HCT116 (cell line): ENCODE results near the gene KCTD18. TPM values are rescaled to one million over a fixed set of nuclear protein-coding genes. Genes with fewer than 3 reads are reported as not detected.

Experiments used
- ATAC-seq: fragments of 200-7000 bp; cut with Tn5 transposase; 2 replicates; pipeline ENCODE4 v1.9.1; 2020; ENCODE audit warnings: mild to moderate bottlenecking, moderate library complexity
- BruUV-seq: library from RNA; stranded (reverse); fragments of 400-500 nt; replicated peaks from 2 replicates; lab custom pipeline; 2021; lab: Mats Ljungman, UMichigan
- CTCF ChIA-PET: fragments of 300-600 bp; sonication (Branson Sonifier 250); formaldehyde crosslinking; loops from one replicate; lab custom pipeline; 2021; ENCODE audit warnings: antibody characterized with exemption; lab: Charles Lee
- POLR2A ChIA-PET: fragments of 300-600, 350-600 bp; sonication (Branson Sonifier 250); formaldehyde crosslinking; loops from one replicate; lab custom pipeline; 2021; ENCODE audit warnings: antibody characterized with exemption; lab: Charles Lee
- RAD21 ChIA-PET, 2 experiments: fragments of 300-600 bp; sonication (Branson Sonifier 250); formaldehyde crosslinking; loops; one replicate each; lab custom pipeline; 2023; ENCODE audit warnings: low total read pairs in 2 of 2; ENCODE audit not compliant: uncharacterized antibody in 2 of 2, unreplicated experiment in 2 of 2, low non-redundant PET in 1 of 2; lab: Charles Lee
- DNase-seq: peaks from one replicate; pipeline ENCODE4 v3.0.0-alpha.2; 2010; ENCODE audit warnings: low read depth, low spot score
- H2AFZ ChIP-seq: fragments of 200-600 bp; shearing (Covaris generic), sonication (generic); 2 replicates; pipeline ENCODE4 v1.6.1; 2017; ENCODE audit warnings: low read depth, mixed run types, mixed read lengths, antibody characterized with exemption, low read length; ENCODE audit not compliant: poor library complexity, severe bottlenecking
- H3K27ac ChIP-seq: 2 replicates; pipeline ENCODE4 v1.5.1; 2012; ENCODE audit warnings: low read depth, low read length
- H3K27me3 ChIP-seq: fragments of 200-600 bp; sonication (generic); 2 replicates; pipeline ENCODE4 v1.6.1; 2016; ENCODE audit warnings: mixed run types, low read length, mixed read lengths; ENCODE audit not compliant: insufficient read depth
- H3K36me3 ChIP-seq, 2 experiments: fragments of 200-500 bp in 1 of 2; fragments of 200-600 bp in 1 of 2; sonication (Bioruptor generic) in 1 of 2; sonication (generic) in 1 of 2; 2 replicates each; pipeline versions ENCODE4 v1.5.1 to v1.6.1; 2014 to 2016; ENCODE audit warnings: low read length in 2 of 2, inconsistent platforms in 1 of 2, mixed read lengths in 1 of 2, mixed run types in 1 of 2; ENCODE audit not compliant: insufficient read depth in 2 of 2, control insufficient read depth in 1 of 2
- H3K4me1 ChIP-seq, 2 experiments: fragments of 200-600 bp in 1 of 2; sonication (generic) in 1 of 2; 2 replicates each; pipeline versions ENCODE4 v1.5.1 to v1.6.1; 2012 to 2017; ENCODE audit warnings: low read length in 2 of 2, inconsistent platforms in 1 of 2, mild to moderate bottlenecking in 1 of 2, mixed read lengths in 1 of 2, mixed run types in 1 of 2, moderate library complexity in 1 of 2; ENCODE audit not compliant: insufficient read depth in 2 of 2, control insufficient read depth in 1 of 2
- H3K4me2 ChIP-seq: fragments of 200-600 bp; sonication (generic); 2 replicates; pipeline ENCODE4 v1.6.1; 2017; ENCODE audit warnings: mixed run types, low read length, mixed read lengths
- H3K4me3 ChIP-seq, 2 experiments: fragments of 200-600 bp in 1 of 2; sonication (generic) in 1 of 2; replicated peaks in 1 of 2; 2 replicates each; pipeline ENCODE4 v1.5.1; 2011 to 2016; ENCODE audit warnings: low read length in 2 of 2, control low read depth in 1 of 2, low read depth in 1 of 2, mild to moderate bottlenecking in 1 of 2, mixed read lengths in 1 of 2, mixed run types in 1 of 2
- H3K79me2 ChIP-seq: fragments of 200-600 bp; sonication (generic); 2 replicates; pipeline ENCODE4 v1.6.1; 2017; ENCODE audit warnings: mild to moderate bottlenecking, mixed run types, low read length, moderate library complexity, mixed read lengths; ENCODE audit not compliant: insufficient read depth
- H3K9ac ChIP-seq: fragments of 200-600 bp; sonication (generic); 2 replicates; pipeline ENCODE4 v1.6.1; 2016; ENCODE audit warnings: low read length, mixed read lengths
- H3K9me2 ChIP-seq: fragments of 200-600 bp; sonication (generic), shearing (Covaris generic); 2 replicates; pipeline ENCODE4 v1.6.1; 2017; ENCODE audit warnings: mixed run types, mild to moderate bottlenecking, moderate library complexity; ENCODE audit not compliant: insufficient read depth
- H3K9me3 ChIP-seq, 2 experiments: fragments of 200-500 bp in 1 of 2; fragments of 200-600 bp in 1 of 2; sonication (Bioruptor generic) in 1 of 2; sonication (generic) in 1 of 2; 2 replicates each; pipeline ENCODE4 v1.6.1; 2014 to 2017; ENCODE audit warnings: low read length in 2 of 2, mixed read lengths in 2 of 2, inconsistent platforms in 1 of 2, low read depth in 1 of 2, mild to moderate bottlenecking in 1 of 2, mixed run types in 1 of 2, moderate library complexity in 1 of 2; ENCODE audit not compliant: control insufficient read depth in 1 of 2, insufficient read depth in 1 of 2
- H4K20me1 ChIP-seq: fragments of 200-600 bp; sonication (generic), shearing (Covaris generic); 2 replicates; pipeline ENCODE4 v1.6.1; 2017; ENCODE audit warnings: mixed run types, mild to moderate bottlenecking, moderate library complexity; ENCODE audit not compliant: insufficient read depth
- CBX3 ChIP-seq: IDR thresholded peaks from 2 replicates; pipeline ENCODE4 v1.6.1; 2012; ENCODE audit warnings: low read depth
- CEBPB ChIP-seq: IDR thresholded peaks from 2 replicates; pipeline ENCODE4 v1.6.1; 2012; ENCODE audit warnings: low read depth
- EZH2 ChIP-seq: fragments of 200-600 bp; sonication (generic); IDR thresholded peaks from 2 replicates; pipeline ENCODE4 v1.6.1; 2017; ENCODE audit warnings: antibody characterized with exemption, mixed run types
- POLR2A ChIP-seq: IDR thresholded peaks from 2 replicates; pipeline ENCODE4 v1.7.0; 2011; ENCODE audit warnings: borderline replicate concordance; ENCODE audit not compliant: insufficient read depth, insufficient read length; ENCODE audit errors: extremely low read depth
- RAD21 ChIP-seq: IDR thresholded peaks from 2 replicates; pipeline ENCODE4 v1.6.1; 2012; ENCODE audit warnings: low read depth, mild to moderate bottlenecking
- ZFX ChIP-seq: fragments of 450-650 bp; IDR thresholded peaks from 2 replicates; pipeline ENCODE4 v1.6.1; 2017
- intact Hi-C: fragments of 100-400 bp; cut with micrococcal nuclease; formaldehyde crosslinking; loops from 2 replicates; pipeline ENCODE4 v1.10.0; 2022
- total RNA-seq: library from RNA; stranded (reverse); gene quantifications from one replicate; pipeline ENCODE4 v1.2.1, GENCODE V29; 2021; ENCODE audit not compliant: unreplicated experiment
- TF ChIP-seq, protein P1 (sequence below), 3 experiments: fragments of 200-600 bp in 1 of 3; sonication (generic) in 1 of 3; IDR thresholded peaks in 2 of 3; conservative IDR thresholded peaks in 1 of 3; 2 replicates each; pipeline ENCODE4 v1.5.1; 2012 to 2017; ENCODE audit warnings: low read depth in 2 of 3, low read length in 2 of 3, antibody characterized with exemption in 1 of 3, borderline replicate concordance in 1 of 3, control low read depth in 1 of 3, mild to moderate bottlenecking in 1 of 3, mixed read lengths in 1 of 3, mixed run types in 1 of 3, moderate library complexity in 1 of 3; ENCODE audit not compliant: insufficient read depth in 1 of 3
- TF ChIP-seq, protein P2 (sequence below): IDR thresholded peaks from 2 replicates; pipeline ENCODE4 v1.6.1; 2011; ENCODE audit warnings: mild to moderate bottlenecking, low read length, moderate library complexity; ENCODE audit not compliant: insufficient replicate concordance; ENCODE audit errors: extremely low read depth

Gene KCTD18
- total RNA-seq, 1 experiment from 2014 or later = 12.8 TPM

DNA sequence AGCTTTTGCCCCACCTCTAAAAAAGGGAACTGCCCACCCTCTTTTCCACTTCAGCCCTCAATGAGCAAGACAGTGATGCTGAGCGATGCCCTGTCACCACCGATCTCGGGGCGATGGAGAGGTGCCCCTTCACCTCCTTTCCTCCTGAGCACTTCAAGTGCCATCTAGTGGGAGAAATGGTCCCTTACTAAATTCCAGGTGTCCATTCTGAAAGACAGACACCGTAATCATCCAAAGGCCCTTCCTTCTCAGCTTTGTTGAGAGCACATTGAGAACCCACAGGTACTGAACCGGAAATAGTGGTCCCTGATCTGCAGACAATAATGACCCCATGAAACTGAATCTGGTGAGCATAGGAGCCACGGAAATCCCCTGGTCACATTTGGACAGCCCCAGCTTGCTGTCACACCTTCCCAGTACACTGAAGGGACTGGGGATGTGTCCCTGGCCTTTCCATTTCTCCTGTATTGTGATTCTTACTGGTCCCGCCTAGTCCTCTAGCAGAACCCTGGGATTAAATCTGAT lies 38.5 kb downstream of the KCTD18 start:
- Histone ChIP-seq H3K79me2 (no peaks in the 10 kb centered on the region), H3K4me3 (no peak overlapping the region), H3K4me1 (no peaks in the 10 kb centered on the region), H3K9me2 (no peaks in the 10 kb centered on the region), H3K36me3 (peaks cover 19 to 30% of the 10 kb centered on the region in 2 experiments; a peak in 2 of 4 replicates), H4K20me1 (no peaks in the 10 kb centered on the region), H3K4me2 (no peak overlapping the region)
- no TSS peak for BruUV-seq
- RAD21 ChIA-PET = interaction anchor here in 1 of 2 experiments (1.1 kb wide), 1 partner anchor 498 kb away, joined by 4 read pairs; no protein-coding TSS in a partner anchor
- TF ChIP-seq, protein P1, sequence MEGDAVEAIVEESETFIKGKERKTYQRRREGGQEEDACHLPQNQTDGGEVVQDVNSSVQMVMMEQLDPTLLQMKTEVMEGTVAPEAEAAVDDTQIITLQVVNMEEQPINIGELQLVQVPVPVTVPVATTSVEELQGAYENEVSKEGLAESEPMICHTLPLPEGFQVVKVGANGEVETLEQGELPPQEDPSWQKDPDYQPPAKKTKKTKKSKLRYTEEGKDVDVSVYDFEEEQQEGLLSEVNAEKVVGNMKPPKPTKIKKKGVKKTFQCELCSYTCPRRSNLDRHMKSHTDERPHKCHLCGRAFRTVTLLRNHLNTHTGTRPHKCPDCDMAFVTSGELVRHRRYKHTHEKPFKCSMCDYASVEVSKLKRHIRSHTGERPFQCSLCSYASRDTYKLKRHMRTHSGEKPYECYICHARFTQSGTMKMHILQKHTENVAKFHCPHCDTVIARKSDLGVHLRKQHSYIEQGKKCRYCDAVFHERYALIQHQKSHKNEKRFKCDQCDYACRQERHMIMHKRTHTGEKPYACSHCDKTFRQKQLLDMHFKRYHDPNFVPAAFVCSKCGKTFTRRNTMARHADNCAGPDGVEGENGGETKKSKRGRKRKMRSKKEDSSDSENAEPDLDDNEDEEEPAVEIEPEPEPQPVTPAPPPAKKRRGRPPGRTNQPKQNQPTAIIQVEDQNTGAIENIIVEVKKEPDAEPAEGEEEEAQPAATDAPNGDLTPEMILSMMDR (IDR thresholded peaks at IDR 0.05 in 2 of 3, conservative IDR thresholded peaks at IDR 0.05 in 1 of 3; ENCODE audit: borderline replicate concordance in 1 of 3, insufficient read depth in 1 of 3, low read depth in 2 of 3, low read length in 2 of 3) = peak; percentile 62 to 72 (median 62); a peak in 5 of 6 replicates
- peak; percentile 87 for TF ChIP-seq RAD21
- no peak for TF ChIP-seq POLR2A
- no peak for TF ChIP-seq CBX3
- no peak for TF ChIP-seq ZFX
- TF ChIP-seq CEBPB = no peak
- TF ChIP-seq, protein P2, sequence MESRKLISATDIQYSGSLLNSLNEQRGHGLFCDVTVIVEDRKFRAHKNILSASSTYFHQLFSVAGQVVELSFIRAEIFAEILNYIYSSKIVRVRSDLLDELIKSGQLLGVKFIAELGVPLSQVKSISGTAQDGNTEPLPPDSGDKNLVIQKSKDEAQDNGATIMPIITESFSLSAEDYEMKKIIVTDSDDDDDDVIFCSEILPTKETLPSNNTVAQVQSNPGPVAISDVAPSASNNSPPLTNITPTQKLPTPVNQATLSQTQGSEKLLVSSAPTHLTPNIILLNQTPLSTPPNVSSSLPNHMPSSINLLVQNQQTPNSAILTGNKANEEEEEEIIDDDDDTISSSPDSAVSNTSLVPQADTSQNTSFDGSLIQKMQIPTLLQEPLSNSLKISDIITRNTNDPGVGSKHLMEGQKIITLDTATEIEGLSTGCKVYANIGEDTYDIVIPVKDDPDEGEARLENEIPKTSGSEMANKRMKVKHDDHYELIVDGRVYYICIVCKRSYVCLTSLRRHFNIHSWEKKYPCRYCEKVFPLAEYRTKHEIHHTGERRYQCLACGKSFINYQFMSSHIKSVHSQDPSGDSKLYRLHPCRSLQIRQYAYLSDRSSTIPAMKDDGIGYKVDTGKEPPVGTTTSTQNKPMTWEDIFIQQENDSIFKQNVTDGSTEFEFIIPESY = no peak
- TF ChIP-seq EZH2 = no peak
- TF ChIP-seq, all 23 proteins: peak for 2
- ATAC-seq (peak; percentile 84), DNase-seq (peak; percentile 6)
- H3K9me3 ChIP-seq = no peaks in the 10 kb centered on the region
- H2AFZ ChIP-seq = no peak overlapping the region
- no peak overlapping the region for H3K9ac ChIP-seq
- H3K27me3 ChIP-seq = no peaks in the 10 kb centered on the region
- no peak overlapping the region for H3K27ac ChIP-seq
- CTCF ChIA-PET = interaction anchor here (1.0 to 1.5 kb wide), 4 partner anchors 165 to 491 kb away, joined by 4 to 9 read pairs (median 7); partner anchors contain the start of gene SPATS2L
- POLR2A ChIA-PET = no interaction called here
- intact Hi-C loops = loop anchor here (1.0 to 5.0 kb wide), 3 partner anchors 164 to 491 kb away; partner anchors contain the start of gene SPATS2L
